Astrocyte (in vitro differentiated cells and primary cell): Measurements from ENCODE around the gene RIMKLB.

Experiments
- EZH2 ChIP-seq: IDR thresholded peaks from 2 replicates; pipeline ENCODE4 v1.6.1; 2012; ENCODE audit warnings: mild to moderate bottlenecking, low read length, inconsistent platforms; ENCODE audit not compliant: insufficient read depth
- TF ChIP-seq, protein P1 (sequence below): IDR thresholded peaks from 2 replicates; pipeline ENCODE4 v1.5.1; 2011; ENCODE audit warnings: low read depth, mild to moderate bottlenecking, inconsistent platforms, low read length, moderate library complexity; ENCODE audit not compliant: insufficient read depth

DNA sequence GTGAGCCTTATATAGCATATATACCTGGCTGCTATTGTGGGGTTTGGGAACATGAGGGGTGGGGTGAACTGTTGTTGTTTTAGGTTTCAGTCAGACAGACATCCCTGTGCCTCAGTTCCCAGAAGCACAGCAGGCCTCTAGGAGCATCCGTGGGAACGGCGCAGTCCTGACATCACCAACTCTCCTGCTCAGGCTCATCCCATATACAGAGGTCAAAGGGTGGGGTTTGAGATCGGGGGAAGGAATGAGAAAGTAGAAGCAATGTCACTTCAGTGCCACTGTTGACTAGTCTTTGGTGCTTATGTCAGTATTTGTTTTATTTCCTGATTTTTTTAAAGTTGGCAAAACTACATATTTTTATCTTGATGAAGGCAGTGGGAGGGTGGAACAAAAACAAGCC is 81.5 kb downstream of the RIMKLB start:
- TF ChIP-seq EZH2 = no peak
- TF ChIP-seq, protein P1, sequence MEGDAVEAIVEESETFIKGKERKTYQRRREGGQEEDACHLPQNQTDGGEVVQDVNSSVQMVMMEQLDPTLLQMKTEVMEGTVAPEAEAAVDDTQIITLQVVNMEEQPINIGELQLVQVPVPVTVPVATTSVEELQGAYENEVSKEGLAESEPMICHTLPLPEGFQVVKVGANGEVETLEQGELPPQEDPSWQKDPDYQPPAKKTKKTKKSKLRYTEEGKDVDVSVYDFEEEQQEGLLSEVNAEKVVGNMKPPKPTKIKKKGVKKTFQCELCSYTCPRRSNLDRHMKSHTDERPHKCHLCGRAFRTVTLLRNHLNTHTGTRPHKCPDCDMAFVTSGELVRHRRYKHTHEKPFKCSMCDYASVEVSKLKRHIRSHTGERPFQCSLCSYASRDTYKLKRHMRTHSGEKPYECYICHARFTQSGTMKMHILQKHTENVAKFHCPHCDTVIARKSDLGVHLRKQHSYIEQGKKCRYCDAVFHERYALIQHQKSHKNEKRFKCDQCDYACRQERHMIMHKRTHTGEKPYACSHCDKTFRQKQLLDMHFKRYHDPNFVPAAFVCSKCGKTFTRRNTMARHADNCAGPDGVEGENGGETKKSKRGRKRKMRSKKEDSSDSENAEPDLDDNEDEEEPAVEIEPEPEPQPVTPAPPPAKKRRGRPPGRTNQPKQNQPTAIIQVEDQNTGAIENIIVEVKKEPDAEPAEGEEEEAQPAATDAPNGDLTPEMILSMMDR = no peak
